B cell (primary cell): ENCODE measurements around the gene GALNT17.

Experiments used
- EZH2 ChIP-seq: IDR thresholded peaks from 2 replicates; pipeline ENCODE4 v1.6.1; 2012; ENCODE audit warnings: borderline replicate concordance, low read depth, mild to moderate bottlenecking, moderate library complexity, low read length; ENCODE audit not compliant: insufficient read depth, poor library complexity, severe bottlenecking
- TF ChIP-seq, protein P1 (sequence below): fragments of 200-600 bp; IDR thresholded peaks from one replicate; pipeline ENCODE4 v1.8.0; 2022; ENCODE audit warnings: antibody characterized with exemption, mild to moderate bottlenecking

DNA sequence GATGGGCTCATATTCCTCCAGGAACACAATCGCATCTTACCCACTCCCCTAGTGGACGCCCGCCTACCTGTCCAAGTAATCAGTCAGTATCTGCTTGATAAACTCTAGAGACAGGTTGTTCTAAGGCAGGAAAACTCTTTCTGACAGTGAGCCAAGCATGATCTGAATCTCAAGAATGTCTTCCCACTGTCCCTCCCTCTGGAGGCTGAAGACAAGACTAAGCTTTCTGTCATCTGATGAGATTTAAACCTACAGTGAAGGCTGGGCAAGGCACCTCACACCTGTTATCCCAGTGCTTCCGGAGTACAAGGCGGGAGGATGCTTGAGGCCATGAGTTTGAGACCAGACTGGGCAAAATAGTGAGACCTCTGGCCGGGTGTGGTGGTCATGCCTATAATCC, 586.6 kb downstream of the GALNT17 start:
- TF ChIP-seq, protein P1, sequence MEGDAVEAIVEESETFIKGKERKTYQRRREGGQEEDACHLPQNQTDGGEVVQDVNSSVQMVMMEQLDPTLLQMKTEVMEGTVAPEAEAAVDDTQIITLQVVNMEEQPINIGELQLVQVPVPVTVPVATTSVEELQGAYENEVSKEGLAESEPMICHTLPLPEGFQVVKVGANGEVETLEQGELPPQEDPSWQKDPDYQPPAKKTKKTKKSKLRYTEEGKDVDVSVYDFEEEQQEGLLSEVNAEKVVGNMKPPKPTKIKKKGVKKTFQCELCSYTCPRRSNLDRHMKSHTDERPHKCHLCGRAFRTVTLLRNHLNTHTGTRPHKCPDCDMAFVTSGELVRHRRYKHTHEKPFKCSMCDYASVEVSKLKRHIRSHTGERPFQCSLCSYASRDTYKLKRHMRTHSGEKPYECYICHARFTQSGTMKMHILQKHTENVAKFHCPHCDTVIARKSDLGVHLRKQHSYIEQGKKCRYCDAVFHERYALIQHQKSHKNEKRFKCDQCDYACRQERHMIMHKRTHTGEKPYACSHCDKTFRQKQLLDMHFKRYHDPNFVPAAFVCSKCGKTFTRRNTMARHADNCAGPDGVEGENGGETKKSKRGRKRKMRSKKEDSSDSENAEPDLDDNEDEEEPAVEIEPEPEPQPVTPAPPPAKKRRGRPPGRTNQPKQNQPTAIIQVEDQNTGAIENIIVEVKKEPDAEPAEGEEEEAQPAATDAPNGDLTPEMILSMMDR = no peak
- no peak for TF ChIP-seq EZH2
